ENCODE measurements around the gene SMYD3.

- TF ChIP-seq POLR2AphosphoS5 (IDR thresholded peaks at IDR 0.05) (no peak), CTCF (IDR thresholded peaks at IDR 0.05) (no peak), POLR2A (IDR thresholded peaks at IDR 0.05; ENCODE audit: low read depth) (no peak), EP300 (IDR thresholded peaks at IDR 0.05) (no peak)
These were observed 428.2 kb downstream of the SMYD3 start for GRCh38 chr1:246078888-246079252.
